ENCODE measurements around the gene NEURL4. TPM values are rescaled to one million over a fixed set of nuclear protein-coding genes. Genes with fewer than 3 reads are reported as not detected.
"Not testable (repeated sequence)": the region's sequence is repeated elsewhere in the genome, so short reads cannot be mapped to it uniquely, and the experiment has no call there.

NEURL4 gene
- 9.8 and 12.2 TPM in 2 replicates for total RNA-seq (2014; rRNA removed; shearing (Covaris generic))

GRCh38 chr17:7328840-7329373, at the start of gene NEURL4:
NEURL4 (minus strand) TSS chr17:7329335; CDS start chr17:7329312, 23 bp downstream.
- DNase-seq (ENCODE audit: low spot score), result no peak

DNA sequence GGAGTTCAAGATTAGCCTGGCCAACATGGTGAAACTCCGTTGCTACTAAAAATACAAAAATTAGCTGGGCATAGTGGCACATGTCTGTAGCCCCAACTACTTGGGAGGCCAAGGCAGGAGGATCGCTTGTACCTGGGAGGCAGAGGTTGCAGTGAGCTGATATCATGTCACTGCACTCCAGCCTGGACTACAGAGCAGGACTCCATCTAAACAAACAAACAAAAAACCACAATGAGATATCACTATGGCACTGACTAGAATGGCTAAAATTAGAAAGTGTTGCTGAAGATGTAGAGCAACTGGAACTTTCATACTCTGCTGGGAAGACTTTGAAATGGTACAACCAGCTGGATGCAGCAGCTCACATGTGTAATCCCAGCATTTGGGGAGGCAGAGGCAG, 45.2 kb upstream of the NEURL4 start:
- no peak for DNase-seq (ENCODE audit: low spot score)

GRCh38 chr17:7370853-7371252, 41.7 kb upstream of the NEURL4 start:
- no peak for DNase-seq (ENCODE audit: low spot score)

DNA sequence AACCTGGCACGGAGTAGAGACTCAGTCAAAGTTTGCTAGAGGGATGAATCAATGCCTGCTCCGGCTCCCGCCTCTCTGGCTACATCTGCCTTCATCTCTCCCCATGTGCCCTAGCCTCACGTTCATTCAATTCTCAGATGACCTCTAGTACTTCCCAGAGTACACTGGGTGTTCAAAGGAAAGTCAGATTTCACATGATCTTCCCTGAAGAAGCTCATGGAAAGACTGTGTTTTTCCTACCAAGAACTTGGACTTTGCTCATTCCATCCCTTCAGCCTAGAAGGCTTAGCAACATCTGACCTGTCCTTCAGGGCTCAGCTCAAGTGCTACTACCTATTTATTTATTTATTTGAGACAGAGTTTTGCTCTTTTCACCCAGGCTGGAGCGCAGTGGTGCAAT, 40.7 kb upstream of the NEURL4 start:
- no peak for DNase-seq (ENCODE audit: low spot score)

DNA sequence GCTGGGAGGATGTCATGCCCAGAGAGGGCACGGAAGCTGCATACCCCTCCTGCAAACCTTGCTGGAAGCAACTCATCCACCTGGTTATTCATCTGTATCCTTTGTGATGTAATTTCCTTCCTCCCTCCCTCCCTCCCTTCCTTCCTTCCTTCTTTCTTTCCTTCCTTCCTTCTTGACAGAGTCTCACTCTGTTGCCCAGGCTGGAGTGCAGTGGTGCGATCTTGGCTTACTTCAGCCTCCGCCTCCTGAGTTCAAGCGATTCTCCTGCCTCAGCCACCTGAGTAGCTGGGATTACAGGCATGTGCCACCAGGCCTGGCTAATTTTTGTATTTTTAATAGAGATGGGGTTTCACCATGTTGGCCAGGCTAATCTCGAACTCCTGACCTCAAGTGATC, 39.5 kb upstream of the NEURL4 start:
- not testable (repeated sequence) for DNase-seq (ENCODE audit: low spot score)

DNA sequence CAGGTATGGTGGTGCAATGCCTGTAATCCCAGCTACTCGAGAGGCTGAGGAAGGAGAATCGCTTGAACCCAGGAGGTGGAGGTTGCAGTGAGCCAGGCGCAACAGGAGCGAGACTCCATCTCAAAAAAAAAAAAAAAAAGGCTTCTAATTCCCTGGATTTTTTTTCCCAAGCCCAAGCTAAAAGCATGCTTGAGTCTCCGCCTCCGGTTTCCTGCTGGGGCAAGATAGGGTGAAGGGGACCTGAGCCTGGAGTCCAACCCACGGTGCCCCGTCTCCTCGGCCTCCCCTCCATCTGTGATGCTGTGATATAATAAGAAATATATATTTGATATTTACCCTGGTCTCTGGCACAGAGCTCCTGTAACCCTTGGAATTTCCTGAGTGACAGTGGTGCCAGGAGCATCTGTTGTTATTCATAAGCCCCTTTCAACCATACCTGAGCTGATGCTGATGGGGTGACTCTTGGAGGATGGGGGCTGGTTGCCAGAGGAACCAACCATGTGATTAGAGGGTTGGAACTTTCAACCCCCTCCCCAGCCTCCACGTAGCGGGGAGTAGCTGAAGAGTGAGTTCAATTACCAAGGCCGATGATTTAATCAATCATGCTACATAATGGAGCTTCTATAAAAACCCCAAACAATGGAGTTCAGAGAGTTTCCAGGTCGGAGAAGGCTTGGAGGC, 38.9 kb upstream of the NEURL4 start:
- DNase-seq (ENCODE audit: low spot score), result no peak

GRCh38 chr17:7367083-7367482, 37.9 kb upstream of the NEURL4 start:
- DNase-seq (ENCODE audit: low spot score), result no peak

- not testable (repeated sequence) for DNase-seq (ENCODE audit: low spot score)
These were observed 36.8 kb upstream of the NEURL4 start for GRCh38 chr17:7365963-7366362.

GRCh38 chr17:7363311-7363710, 34.2 kb upstream of the NEURL4 start:
- DNase-seq (ENCODE audit: low spot score), result no peak

DNA sequence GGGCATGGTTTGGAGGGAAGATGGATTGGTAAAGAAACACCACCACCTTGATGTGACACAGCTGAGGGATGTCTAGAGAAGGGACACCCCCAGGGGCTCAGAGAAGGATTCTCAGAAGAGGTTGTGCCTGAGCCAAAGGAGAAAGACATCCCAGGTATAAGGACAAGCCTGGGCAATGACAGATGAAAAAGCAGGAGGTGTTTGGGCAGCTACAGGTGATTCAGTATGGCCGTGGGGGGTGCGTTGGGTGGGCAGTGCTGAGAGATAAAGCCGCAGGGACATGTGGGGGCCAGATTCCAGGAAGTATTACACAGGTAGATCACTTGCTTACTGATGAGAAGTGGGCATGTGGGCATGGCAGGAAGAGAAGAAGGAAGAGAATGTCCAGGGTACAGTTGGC, 32.8 kb upstream of the NEURL4 start:
- no peak for DNase-seq (ENCODE audit: low spot score)

DNA sequence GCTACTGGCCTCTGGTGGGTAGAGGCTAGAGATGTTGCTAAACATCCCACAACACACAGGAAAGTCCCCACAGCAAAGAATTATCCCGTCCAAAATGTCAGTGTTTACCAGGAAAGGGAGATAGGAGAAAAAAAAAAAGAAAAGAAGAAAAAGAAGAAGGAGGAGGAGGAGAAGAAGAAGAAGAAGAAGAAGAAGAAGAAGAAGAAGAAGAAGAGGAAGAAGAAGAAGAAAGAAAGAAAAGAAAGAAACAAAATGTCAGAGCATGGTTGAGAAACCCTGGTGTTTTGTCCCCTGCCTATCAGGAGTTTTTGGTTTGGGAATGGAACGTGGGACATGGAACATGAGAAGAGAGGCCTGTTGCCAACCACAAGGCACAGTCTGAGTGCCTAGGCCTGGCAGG, 28.2 kb upstream of the NEURL4 start:
- DNase-seq (ENCODE audit: low spot score), result no peak

- DNase-seq (ENCODE audit: low spot score), result no peak
These were observed 27.6 kb upstream of the NEURL4 start for GRCh38 chr17:7356756-7357155.

DNA sequence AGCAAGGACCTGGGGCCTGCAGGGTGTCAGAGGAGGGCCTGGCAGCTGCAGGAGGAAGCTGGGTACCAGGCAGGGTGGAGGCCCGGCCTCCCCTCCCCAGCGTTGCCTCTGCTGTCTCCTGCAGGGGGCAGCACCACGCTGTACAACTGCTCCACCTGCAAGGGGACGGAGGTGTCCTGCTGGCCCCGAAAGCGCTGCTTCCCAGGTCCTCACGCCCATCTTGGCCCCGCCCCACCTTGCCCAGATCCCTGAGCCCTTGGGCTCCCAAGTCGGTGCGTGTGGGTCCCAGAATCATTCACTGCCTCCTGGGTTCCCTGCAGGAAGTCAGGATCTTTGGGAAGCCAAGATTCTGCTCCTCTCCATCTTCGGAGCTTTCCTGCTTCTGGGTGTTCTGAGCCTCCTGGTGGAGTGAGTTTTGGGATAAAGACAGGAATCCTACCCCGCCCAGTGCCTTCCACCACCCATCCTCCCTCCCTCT, 27.0 kb upstream of the NEURL4 start:
- peak; percentile 77 for DNase-seq (ENCODE audit: low spot score)

- DNase-seq (ENCODE audit: low spot score), result no peak
These were observed 26.4 kb upstream of the NEURL4 start for GRCh38 chr17:7355573-7355972.

GRCh38 chr17:7355053-7355452, 25.9 kb upstream of the NEURL4 start, which contains the start of gene TMEM95:
TMEM95 (plus strand) TSS chr17:7355156; CDS start chr17:7355205, 49 bp downstream.
- DNase-seq (ENCODE audit: low spot score), result peak; percentile 39

DNA sequence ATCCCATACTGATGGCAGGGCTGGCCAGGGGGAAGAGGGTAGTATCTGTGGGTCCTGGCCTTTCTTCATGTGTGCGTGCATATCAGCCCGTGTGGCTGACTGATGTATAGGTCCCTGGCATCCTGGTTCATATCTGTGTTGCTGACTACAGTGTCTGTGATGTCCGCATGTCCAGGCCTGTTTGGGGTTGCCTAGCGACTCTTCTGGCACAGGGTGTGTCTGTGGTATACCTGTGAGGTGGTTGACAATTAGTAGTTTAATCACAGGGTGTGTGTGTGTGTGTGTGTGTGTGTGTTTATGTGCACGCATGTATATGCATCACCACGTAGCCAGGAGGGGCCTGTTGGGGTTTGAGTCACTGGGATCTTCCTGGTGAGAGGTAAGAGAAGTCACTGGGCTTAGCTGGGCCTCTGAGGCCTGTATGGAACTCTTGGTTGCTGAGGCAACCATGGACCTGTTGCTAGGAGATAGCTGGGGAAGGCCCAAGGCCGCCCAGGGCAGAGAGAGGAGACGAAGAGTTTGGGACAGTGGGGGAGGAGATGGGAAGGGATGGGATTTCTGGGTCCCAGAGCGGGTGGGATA, 25.2 kb upstream of the NEURL4 start:
- DNase-seq (ENCODE audit: low spot score), result no peak

- no peak for DNase-seq (ENCODE audit: low spot score)
These were observed 23.9 kb upstream of the NEURL4 start for GRCh38 chr17:7352910-7353635.

DNA sequence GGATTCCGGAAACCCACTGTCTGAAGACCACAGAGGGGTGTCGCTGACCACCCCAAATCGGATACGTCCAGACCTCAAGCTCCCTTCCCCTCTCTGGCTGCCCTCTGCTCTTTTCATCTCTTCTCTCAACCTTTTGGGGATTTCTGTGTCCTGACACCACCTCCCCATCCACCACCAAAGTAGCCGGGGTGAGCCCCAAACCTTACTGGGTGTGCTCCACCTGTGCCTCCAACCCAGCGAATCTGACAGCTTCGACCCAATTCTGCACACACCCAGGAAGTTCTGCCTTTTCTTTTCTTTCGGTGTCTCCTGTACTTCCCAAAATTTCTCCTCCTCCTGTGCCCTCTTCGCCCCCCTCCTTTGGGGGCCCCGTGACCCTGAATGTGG, 23.4 kb upstream of the NEURL4 start:
- DNase-seq (ENCODE audit: low spot score), result no peak

GRCh38 chr17:7351665-7352502, 22.7 kb upstream of the NEURL4 start, which contains the start of gene KCTD11:
KCTD11 (plus strand) TSS chr17:7352162.
- DNase-seq (ENCODE audit: low spot score), result peak; percentile 91

- DNase-seq (ENCODE audit: low spot score), result no peak
These were observed 19.5 kb upstream of the NEURL4 start for GRCh38 chr17:7348478-7349242.

All from A172 (cell line).